Fibroblast of pulmonary artery (primary cell): ENCODE results near the gene LPGAT1.

ENCODE experiments used
- DNase-seq: peaks from one replicate; pipeline ENCODE4 v3.0.0-alpha.2; 2010; ENCODE audit warnings: low read depth
- H3K4me3 ChIP-seq: replicated peaks from 2 replicates; pipeline ENCODE4 v1.5.1; 2011; ENCODE audit warnings: low read depth, mild to moderate bottlenecking, control low read depth, low read length, moderate library complexity
- TF ChIP-seq, protein P1 (sequence below): IDR thresholded peaks from 2 replicates; pipeline ENCODE4 v1.5.1; 2011; ENCODE audit warnings: mild to moderate bottlenecking, control low read depth, low read length, inconsistent platforms; ENCODE audit errors: missing control alignments

LPGAT1 gene

DNA sequence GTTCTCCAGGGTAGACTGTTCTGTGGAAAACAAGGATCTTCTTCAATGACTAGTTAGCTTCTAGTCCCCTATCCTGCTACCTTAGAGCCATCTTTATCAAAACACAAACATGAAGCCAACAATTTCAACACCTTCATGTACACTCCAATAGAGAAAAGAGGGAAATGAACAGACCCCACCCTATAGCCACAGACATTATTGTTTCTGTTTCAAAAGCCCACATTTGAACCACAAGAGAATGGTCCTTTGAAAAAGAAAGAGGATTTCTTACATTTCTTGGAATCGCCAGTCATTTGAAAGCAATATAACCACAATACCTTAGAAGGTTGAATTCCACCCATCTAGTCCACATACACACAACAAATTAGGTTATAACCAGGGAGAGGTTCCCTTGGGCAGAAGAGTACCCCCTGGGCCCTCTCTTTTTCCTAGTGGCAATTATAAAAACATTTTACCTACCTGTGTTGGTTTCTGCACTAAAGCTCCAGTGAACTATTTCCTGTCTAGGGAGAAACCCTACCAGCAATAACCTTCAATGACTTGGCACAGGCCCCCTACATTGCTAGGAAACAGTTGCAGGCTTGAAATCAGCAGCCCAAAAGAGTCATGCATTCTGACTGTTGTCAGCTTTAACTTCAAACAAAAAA, 2.7 kb upstream of the LPGAT1 start:
- DNase-seq = no peak
- TF ChIP-seq, protein P1, sequence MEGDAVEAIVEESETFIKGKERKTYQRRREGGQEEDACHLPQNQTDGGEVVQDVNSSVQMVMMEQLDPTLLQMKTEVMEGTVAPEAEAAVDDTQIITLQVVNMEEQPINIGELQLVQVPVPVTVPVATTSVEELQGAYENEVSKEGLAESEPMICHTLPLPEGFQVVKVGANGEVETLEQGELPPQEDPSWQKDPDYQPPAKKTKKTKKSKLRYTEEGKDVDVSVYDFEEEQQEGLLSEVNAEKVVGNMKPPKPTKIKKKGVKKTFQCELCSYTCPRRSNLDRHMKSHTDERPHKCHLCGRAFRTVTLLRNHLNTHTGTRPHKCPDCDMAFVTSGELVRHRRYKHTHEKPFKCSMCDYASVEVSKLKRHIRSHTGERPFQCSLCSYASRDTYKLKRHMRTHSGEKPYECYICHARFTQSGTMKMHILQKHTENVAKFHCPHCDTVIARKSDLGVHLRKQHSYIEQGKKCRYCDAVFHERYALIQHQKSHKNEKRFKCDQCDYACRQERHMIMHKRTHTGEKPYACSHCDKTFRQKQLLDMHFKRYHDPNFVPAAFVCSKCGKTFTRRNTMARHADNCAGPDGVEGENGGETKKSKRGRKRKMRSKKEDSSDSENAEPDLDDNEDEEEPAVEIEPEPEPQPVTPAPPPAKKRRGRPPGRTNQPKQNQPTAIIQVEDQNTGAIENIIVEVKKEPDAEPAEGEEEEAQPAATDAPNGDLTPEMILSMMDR = no peak
- no peak overlapping the region for H3K4me3 ChIP-seq

DNA sequence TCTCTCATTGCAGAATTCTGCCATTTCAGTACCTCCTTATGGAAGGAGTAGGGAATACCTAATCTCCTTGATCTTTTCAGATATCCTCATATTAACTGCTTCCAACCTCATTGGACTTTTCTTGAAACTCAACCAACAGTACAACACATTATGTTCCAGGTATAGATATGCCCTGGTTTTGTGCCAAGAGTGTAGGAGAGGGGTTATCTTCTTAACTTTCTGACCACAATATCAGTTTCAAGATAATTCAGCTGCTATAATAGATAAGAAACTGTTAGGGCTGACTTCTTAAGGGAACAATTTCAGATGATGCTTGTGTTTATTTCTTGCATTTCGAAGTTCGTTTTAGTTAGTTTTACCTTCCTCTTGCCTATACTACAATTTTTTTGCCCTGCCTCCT, 2.1 kb upstream of the LPGAT1 start:
- TF ChIP-seq, protein P1 = no peak
- H3K4me3 ChIP-seq = no peak overlapping the region
- no peak for DNase-seq

DNA sequence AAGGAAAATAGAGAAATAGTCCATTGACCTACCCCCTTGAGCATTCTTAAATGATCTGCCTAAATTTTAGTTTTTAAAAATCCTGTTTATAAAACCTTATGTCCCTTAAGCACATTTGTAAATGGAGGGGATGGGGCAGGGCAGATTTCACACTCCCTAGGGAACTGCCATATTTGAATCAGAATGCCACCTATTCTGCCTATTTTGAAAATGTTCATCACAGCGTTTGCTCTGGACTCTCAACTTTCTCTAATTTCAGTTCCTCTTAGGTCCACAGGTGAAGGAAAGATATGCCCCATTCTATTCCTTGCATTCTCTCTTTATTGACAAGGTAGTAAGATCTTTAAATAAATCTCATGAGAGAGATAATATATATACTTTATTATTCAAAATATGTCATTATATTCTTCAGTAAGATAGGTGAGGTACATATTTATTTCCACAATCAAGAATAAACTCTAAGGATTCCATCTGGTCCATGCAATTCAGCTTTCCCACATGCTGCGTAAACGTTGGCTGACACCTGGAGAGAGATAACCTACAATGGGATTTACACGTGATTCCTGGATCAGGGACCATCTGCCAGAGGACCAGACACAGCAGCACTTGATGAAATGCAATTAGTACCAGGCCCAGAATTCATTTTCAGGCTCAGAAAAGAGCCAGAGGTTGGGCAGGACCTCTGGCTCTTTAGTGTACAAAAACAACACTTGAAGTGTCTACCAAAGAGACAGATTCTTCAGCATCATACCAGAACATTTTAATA, 1.2 kb upstream of the LPGAT1 start:
- TF ChIP-seq, protein P1 = no peak
- no peak for DNase-seq
- H3K4me3 ChIP-seq = no peak overlapping the region

DNA sequence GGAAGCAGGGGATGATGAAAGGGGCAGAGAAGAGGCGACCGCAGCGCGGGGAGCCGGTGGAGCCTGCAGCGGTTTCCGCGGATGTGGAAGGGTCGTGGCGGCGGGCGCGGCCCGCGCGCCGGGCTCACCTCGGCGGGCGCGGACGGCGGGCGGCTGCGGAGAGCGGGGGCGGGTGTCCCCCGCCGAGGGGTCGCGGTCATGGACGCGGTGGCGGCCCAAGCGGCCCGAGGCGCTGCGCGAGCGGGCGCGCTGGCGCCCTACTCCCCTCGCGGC, 572 bp downstream of the LPGAT1 start:
- TF ChIP-seq, protein P1 = no peak
- DNase-seq = no peak
- peak overlapping the region; percentile 59 for H3K4me3 ChIP-seq

DNA sequence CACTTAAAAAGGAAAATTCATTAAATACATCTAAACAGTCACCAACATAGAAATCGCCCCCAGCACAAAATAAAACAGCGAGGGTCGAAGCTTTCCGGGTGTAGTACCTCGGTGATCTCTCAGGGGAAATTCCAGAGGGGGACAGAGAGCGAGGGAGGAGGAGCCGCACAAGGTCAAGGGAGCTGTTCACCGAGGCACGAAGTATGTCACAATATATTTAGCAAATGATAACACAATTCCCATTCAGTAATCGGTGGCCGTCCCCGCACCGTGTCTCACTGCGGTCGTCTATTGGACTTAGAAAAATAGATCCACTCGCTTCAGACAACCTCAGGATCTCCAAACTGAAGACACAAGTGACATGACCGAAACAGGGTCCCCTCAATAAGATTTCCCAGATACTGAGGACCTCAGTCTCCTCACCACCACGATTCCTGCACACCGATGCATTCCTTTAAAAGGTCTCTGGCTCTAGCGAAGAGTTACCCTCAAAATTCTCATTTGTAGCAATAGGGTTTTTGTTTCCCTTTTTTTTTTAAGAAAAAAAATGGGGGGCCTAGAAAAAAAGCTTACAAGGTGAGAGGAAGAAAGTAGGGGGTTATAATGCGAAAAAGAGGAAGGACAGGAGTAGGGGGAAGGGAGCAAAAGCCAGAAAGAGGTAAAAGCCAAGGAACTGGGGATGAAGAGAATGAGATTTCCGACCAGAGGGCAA, 1.1 kb downstream of the LPGAT1 start:
- TF ChIP-seq, protein P1 = no peak
- H3K4me3 ChIP-seq = peak overlapping the region; percentile 59
- DNase-seq = peak; percentile 17

DNA sequence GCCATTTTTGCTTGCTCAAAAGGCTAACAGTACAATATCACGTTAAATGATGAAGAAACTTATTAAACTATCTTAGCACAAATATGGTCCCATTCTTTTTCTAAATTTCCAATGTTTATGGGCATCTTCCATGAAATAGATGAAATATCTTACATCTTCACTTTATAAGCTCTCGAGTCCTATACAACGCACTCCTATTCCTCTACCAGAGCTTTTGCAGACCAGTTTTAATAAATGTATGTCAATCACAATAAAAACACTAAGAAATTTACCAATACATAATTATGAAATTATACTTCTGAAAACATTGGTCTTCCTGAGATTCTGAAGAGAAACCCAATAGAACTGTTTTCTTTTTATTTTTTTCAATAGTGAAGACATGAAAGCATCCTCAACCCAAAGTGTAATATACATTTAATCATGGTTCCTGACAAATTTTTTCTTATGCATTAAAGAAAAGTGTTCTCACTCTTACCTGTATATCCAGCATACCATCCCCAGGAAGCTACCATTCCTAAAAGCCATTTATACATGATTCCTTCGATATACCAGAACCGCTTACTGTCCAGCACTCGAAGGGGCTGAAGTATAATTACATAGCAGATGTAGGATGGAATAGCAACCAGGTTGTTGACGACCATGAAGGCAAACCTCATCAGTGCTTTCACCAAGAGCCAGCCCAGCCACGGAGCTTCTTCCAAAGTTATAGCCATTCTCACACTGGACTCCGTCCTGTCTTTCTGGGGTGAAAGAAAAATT, 1.8 kb downstream of the LPGAT1 start:
- TF ChIP-seq, protein P1 = no peak
- DNase-seq = peak; percentile 22
- H3K4me3 ChIP-seq = peak overlapping the region; percentile 59
